ENCODE measurements around the gene PRM2. TPM values are rescaled to one million over a fixed set of nuclear protein-coding genes. Genes with fewer than 3 reads are reported as not detected.

PRM2 gene
- total RNA-seq, 5 donors from 2014 or later (not counting 1 experiment from before 2014, with no cell fraction given) = not detected

DNA sequence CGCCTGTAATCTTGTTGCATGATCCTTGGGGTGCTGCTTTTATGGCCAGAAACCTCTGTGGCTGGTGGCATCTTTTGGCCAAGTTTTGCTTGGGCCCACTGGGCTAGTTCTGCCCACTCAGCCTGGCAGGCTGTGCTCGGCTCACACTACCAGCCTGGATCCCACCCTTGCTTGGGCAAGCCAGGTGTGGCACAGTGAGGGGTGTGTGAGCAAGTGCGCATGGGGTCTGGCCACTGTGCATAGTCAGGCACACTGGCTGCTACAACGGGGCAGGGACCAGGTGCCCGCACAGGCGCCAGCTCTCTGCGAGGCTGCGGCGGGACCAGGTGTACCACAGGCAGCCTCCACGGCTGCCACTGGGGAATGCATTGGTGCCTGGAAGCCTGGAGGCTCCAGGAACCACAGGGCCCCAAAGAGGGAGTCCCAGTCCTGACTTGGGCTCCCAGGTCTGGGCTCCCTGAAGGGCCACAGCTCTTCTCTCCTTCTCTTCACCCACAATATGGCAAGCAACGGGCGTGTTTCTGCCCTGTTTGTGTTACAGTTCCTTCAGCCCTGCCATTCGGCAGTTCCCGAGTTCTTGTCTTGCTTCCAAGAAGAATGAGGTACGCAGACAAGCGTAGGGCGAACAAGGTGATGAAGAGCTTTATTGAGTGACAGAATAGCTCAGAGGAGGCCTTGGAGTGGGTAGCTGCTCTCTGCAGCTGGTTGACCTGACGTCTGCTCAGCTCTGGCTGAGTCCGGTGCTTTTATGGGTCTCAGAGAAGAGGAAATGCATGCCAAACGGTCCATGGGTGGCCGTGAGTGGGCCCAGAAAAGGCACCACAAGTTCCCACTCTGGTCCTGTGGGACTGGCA lies 31.6 kb upstream of the PRM2 start:
- 92% methylated on average over 21 of the region's 21 CpGs for WGBS (ENCODE audit: insufficient coverage)
- no peaks in the 10 kb centered on the region for H3K9me3 Mint-ChIP-seq
- H3K27me3 ChIP-seq (replicated peaks in 1 of 2; ENCODE audit: control insufficient read depth in 2 of 2, extremely low read depth in 1 of 2, insufficient read depth in 2 of 2, low read length in 1 of 2) = peaks cover 0 to 8% of the 10 kb centered on the region in 2 experiments
- POLR2A ChIA-PET = no interaction called here
- CTCF ChIA-PET = no interaction called here
- no peak overlapping the region for H3K27ac Mint-ChIP-seq
- DNase-seq = no peak
- no peak overlapping the region for H3K27ac ChIP-seq (ENCODE audit: low read length)
- H3K4me1 Mint-ChIP-seq = peaks cover 30 to 40% (median 35%) of the 10 kb centered on the region in 3 donors
- no peaks in the 10 kb centered on the region for H3K9me3 ChIP-seq
- no peaks in the 10 kb centered on the region for H3K27me3 Mint-ChIP-seq
- ATAC-seq (replicated peaks in 1 of 4) = no peak
- H3K4me3 Mint-ChIP-seq = no peak overlapping the region
- peaks cover 14 to 47% of the 10 kb centered on the region in 2 experiments for H3K4me1 ChIP-seq (ENCODE audit: control insufficient read depth in 1 of 2, extremely low read depth in 1 of 2, insufficient read depth in 2 of 2, low read length in 2 of 2)
- H3K36me3 Mint-ChIP-seq = no peaks in the 10 kb centered on the region
- no peaks in the 10 kb centered on the region for H3K36me3 ChIP-seq (ENCODE audit: control insufficient read depth in 2 of 2, extremely low read depth in 1 of 2, insufficient read depth in 1 of 2, low read length in 1 of 2)
- H3K4me3 ChIP-seq (ENCODE audit: control insufficient read depth in 1 of 2, extremely low read depth in 1 of 2, low read length in 1 of 2) = no peak overlapping the region

DNA sequence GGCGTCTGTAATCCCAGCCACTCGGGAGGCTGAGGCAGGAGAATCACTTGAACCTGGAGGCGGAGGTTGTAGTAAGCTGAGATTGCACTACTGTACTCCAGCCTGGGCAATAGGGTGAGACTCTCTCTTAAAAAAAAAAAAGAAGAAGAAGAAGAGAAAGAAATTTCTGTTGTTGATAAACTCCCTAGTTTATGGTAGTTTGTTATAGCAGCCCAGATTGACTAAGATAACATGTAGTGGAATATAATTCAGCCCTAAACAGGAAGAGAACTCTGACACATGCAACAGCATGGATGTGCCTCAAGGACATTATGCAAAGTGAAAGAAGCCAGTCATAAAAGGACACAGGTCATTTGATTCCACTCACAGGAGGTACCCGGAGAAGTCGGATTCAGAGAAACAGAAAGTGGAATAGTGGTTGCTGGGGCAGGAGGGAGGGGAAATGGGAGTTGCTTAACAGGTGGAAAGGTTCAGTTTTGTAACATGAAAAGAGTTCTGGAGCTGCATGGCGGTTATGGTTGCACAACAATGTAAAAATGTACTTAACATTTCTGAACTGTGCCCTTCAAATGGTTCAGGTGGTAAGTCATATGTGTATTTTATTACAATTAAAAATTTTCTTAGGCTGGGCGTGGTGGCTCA lies 30.8 kb upstream of the PRM2 start:
- peaks cover 24 to 33% (median 28%) of the 10 kb centered on the region in 3 donors for H3K4me1 Mint-ChIP-seq
- Histone ChIP-seq H3K4me1 (ENCODE audit: control insufficient read depth in 1 of 2, extremely low read depth in 1 of 2, insufficient read depth in 2 of 2, low read length in 2 of 2) (peaks cover 10 to 40% of the 10 kb centered on the region in 2 experiments), H3K27ac (ENCODE audit: low read length) (no peak overlapping the region), H3K36me3 (ENCODE audit: control insufficient read depth in 2 of 2, extremely low read depth in 1 of 2, insufficient read depth in 1 of 2, low read length in 1 of 2) (no peaks in the 10 kb centered on the region), H3K4me3 (ENCODE audit: control insufficient read depth in 1 of 2, extremely low read depth in 1 of 2, low read length in 1 of 2) (no peak overlapping the region), H3K27me3 (replicated peaks in 1 of 2; ENCODE audit: control insufficient read depth in 2 of 2, extremely low read depth in 1 of 2, insufficient read depth in 2 of 2, low read length in 1 of 2) (peaks cover 0 to 8% of the 10 kb centered on the region in 2 experiments), H3K9me3 (no peaks in the 10 kb centered on the region)
- H3K36me3 Mint-ChIP-seq = no peaks in the 10 kb centered on the region
- no peaks in the 10 kb centered on the region for H3K27me3 Mint-ChIP-seq
- H3K27ac Mint-ChIP-seq = no peak overlapping the region
- POLR2A ChIA-PET = no interaction called here
- CTCF ChIA-PET = no interaction called here
- no peaks in the 10 kb centered on the region for H3K9me3 Mint-ChIP-seq
- H3K4me3 Mint-ChIP-seq = no peak overlapping the region
- ATAC-seq (replicated peaks in 1 of 4) (no peak), DNase-seq (no peak)
- WGBS (ENCODE audit: insufficient coverage) = 92% methylated on average over 4 of the region's 7 CpGs

DNA sequence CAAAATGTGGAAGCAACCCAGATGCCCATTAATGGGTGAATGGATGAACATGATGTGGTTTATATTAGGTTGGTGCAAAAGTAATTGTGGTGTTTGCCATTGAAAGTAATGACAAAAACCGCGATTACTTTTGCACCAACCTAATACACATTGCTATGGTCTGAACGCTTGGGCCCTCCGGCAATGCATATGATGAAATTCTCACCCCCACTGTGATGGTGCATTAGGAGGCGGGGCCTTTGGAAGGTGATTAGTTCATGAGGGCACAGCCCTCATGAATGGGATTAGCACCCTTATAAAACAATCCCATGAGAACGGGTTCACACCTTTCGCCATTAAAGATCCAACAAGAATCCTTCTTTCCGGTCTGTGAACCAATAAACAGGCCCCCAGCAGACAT lies 30.1 kb upstream of the PRM2 start:
- no peak for ATAC-seq (replicated peaks in 1 of 4)
- H3K36me3 Mint-ChIP-seq = no peaks in the 10 kb centered on the region
- H3K9me3 Mint-ChIP-seq = no peaks in the 10 kb centered on the region
- Histone ChIP-seq H3K4me3 (ENCODE audit: control insufficient read depth in 1 of 2, extremely low read depth in 1 of 2, low read length in 1 of 2) (no peak overlapping the region), H3K27me3 (replicated peaks in 1 of 2; ENCODE audit: control insufficient read depth in 2 of 2, extremely low read depth in 1 of 2, insufficient read depth in 2 of 2, low read length in 1 of 2) (peaks cover 0 to 8% of the 10 kb centered on the region in 2 experiments), H3K27ac (ENCODE audit: low read length) (no peak overlapping the region), H3K36me3 (ENCODE audit: control insufficient read depth in 2 of 2, extremely low read depth in 1 of 2, insufficient read depth in 1 of 2, low read length in 1 of 2) (no peaks in the 10 kb centered on the region), H3K9me3 (no peaks in the 10 kb centered on the region), H3K4me1 (ENCODE audit: control insufficient read depth in 1 of 2, extremely low read depth in 1 of 2, insufficient read depth in 2 of 2, low read length in 2 of 2) (peaks cover 7 to 33% of the 10 kb centered on the region in 2 experiments)
- no peak for DNase-seq
- peaks cover 17 to 27% (median 22%) of the 10 kb centered on the region in 3 donors for H3K4me1 Mint-ChIP-seq
- ChIA-PET CTCF (no interaction called here), POLR2A (no interaction called here)
- no peaks in the 10 kb centered on the region for H3K27me3 Mint-ChIP-seq
- WGBS (ENCODE audit: insufficient coverage) = 100% methylated on average over 2 of the region's 8 CpGs
- H3K27ac Mint-ChIP-seq = no peak overlapping the region
- no peak overlapping the region for H3K4me3 Mint-ChIP-seq

DNA sequence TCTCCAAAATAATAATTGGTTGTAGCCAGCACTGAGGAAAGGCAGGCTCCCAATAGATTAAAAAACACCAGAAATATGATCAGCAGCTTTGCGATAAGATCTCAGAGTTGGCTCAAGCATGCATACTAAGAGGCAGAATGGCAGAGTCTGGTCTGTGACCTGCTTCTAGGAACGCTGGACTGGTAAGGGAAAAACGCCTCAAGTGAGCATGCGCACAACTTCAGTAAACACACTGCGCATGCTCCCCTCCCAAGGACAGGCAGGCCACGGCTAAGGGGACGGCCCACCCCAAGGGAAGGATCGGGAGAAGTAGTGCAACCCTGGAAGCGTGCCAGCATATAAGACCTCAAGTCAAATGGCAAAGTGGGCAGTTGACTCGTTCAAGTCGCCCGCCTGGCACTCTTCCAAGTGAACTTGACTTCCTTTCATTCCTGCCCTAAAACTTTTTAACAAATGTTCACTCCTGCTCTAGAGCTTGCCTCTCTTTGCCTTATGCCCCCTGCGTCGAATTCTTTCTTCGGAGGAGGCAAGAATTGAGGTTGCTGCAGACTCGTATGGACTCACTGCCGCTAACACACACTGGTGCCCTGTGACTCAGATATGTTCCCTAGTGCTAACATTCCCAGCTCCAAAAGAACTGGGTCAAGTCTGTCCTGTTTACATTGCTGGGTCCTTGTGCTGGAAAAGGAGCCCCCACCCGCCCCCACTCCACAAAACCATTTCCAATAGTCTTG lies 27.3 kb upstream of the PRM2 start:
- CTCF ChIA-PET = interaction anchor here in 1 of 2 donors (0.5 kb wide), 1 partner anchor 315 kb away, joined by 6 read pairs; no protein-coding TSS in a partner anchor
- peaks cover 0 to 8% of the 10 kb centered on the region in 2 experiments for H3K27me3 ChIP-seq (replicated peaks in 1 of 2; ENCODE audit: control insufficient read depth in 2 of 2, extremely low read depth in 1 of 2, insufficient read depth in 2 of 2, low read length in 1 of 2)
- no peaks in the 10 kb centered on the region for H3K36me3 Mint-ChIP-seq
- no peak overlapping the region for H3K4me3 Mint-ChIP-seq
- POLR2A ChIA-PET = no interaction called here
- H3K9me3 ChIP-seq = no peaks in the 10 kb centered on the region
- H3K4me1 ChIP-seq (ENCODE audit: control insufficient read depth in 1 of 2, extremely low read depth in 1 of 2, insufficient read depth in 2 of 2, low read length in 2 of 2) = peaks cover 5 to 12% of the 10 kb centered on the region in 2 experiments
- no peak overlapping the region for H3K4me3 ChIP-seq (ENCODE audit: control insufficient read depth in 1 of 2, extremely low read depth in 1 of 2, low read length in 1 of 2)
- DNase-seq (no peak), ATAC-seq (replicated peaks in 1 of 4) (no peak)
- no peak overlapping the region for H3K27ac ChIP-seq (ENCODE audit: low read length)
- WGBS (ENCODE audit: insufficient coverage) = 88% methylated on average over 18 of the region's 18 CpGs
- peaks cover 8 to 15% (median 8%) of the 10 kb centered on the region in 3 donors for H3K4me1 Mint-ChIP-seq
- H3K9me3 Mint-ChIP-seq = no peaks in the 10 kb centered on the region
- H3K27me3 Mint-ChIP-seq = no peaks in the 10 kb centered on the region
- H3K36me3 ChIP-seq (ENCODE audit: control insufficient read depth in 2 of 2, extremely low read depth in 1 of 2, insufficient read depth in 1 of 2, low read length in 1 of 2) = no peaks in the 10 kb centered on the region
- H3K27ac Mint-ChIP-seq = no peak overlapping the region

DNA sequence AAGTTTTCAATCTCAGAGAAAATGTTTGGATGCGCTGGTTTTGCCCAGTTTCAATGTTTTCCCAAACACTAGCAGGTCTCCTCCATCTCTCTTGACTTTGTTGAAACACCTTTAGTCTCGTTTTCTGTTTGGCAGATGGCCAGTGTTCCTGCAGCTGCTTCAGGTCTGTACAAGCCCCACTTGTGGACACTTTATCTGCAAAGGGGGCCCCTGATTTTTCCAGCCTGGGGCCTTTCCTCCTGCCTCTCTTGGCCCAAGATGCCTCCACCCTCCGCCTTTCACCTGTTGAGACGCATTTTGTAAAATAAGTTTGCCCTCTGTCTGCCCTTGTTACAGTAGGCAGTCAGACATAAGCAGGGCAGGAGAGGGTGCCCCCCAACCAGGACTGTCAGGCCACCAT lies 26.7 kb upstream of the PRM2 start:
- ChIA-PET POLR2A (no interaction called here), CTCF (no interaction called here)
- H3K36me3 Mint-ChIP-seq = no peaks in the 10 kb centered on the region
- H3K4me3 Mint-ChIP-seq = no peak overlapping the region
- no peaks in the 10 kb centered on the region for H3K9me3 Mint-ChIP-seq
- H3K4me1 Mint-ChIP-seq = peaks cover 11 to 17% (median 14%) of the 10 kb centered on the region in 3 donors
- H3K9me3 ChIP-seq = no peaks in the 10 kb centered on the region
- H3K27ac Mint-ChIP-seq = no peak overlapping the region
- no peak for ATAC-seq (replicated peaks in 1 of 4)
- DNase-seq = no peak
- H3K4me1 ChIP-seq (ENCODE audit: control insufficient read depth in 1 of 2, extremely low read depth in 1 of 2, insufficient read depth in 2 of 2, low read length in 2 of 2) = peaks cover 11 to 12% of the 10 kb centered on the region in 2 experiments
- H3K27ac ChIP-seq (ENCODE audit: low read length) = no peak overlapping the region
- no peaks in the 10 kb centered on the region for H3K27me3 Mint-ChIP-seq
- no peak overlapping the region for H3K4me3 ChIP-seq (ENCODE audit: control insufficient read depth in 1 of 2, extremely low read depth in 1 of 2, low read length in 1 of 2)
- no peaks in the 10 kb centered on the region for H3K36me3 ChIP-seq (ENCODE audit: control insufficient read depth in 2 of 2, extremely low read depth in 1 of 2, insufficient read depth in 1 of 2, low read length in 1 of 2)
- WGBS (ENCODE audit: insufficient coverage) = 92% methylated on average over 2 of the region's 4 CpGs
- peaks cover 0 to 7% of the 10 kb centered on the region in 2 experiments for H3K27me3 ChIP-seq (replicated peaks in 1 of 2; ENCODE audit: control insufficient read depth in 2 of 2, extremely low read depth in 1 of 2, insufficient read depth in 2 of 2, low read length in 1 of 2)
